Activated T-helper 1 cell treated with Interleukin-2 at 50 U/mL for 16 hours (primary cell): Measurements from ENCODE around the gene CDK6.

Source experiments
- DNase-seq: peaks from one replicate; pipeline ENCODE4 v3.0.0-alpha.2; 2020; ENCODE audit warnings: low read depth

The CDK6 gene

GRCh38 chr7:92708111-92709042 is 128.0 kb downstream of the CDK6 start:
- DNase-seq = no peak

GRCh38 chr7:92707435-92707834 is 128.9 kb downstream of the CDK6 start:
- no peak for DNase-seq

GRCh38 chr7:92706563-92706962 is 129.8 kb downstream of the CDK6 start:
- no peak for DNase-seq

GRCh38 chr7:92705831-92706230 is 130.5 kb downstream of the CDK6 start:
- DNase-seq = no peak

- no peak for DNase-seq
Observed at GRCh38 chr7:92704858-92705257, 131.5 kb downstream of the CDK6 start.

GRCh38 chr7:92702535-92702934 is 133.8 kb downstream of the CDK6 start:
- no peak for DNase-seq

- DNase-seq = no peak
Observed at GRCh38 chr7:92699966-92700514, 136.3 kb downstream of the CDK6 start.

GRCh38 chr7:92699560-92699959 is 136.8 kb downstream of the CDK6 start:
- no peak for DNase-seq

- DNase-seq = no peak
Observed at GRCh38 chr7:92698237-92698841, 138.0 kb downstream of the CDK6 start.

GRCh38 chr7:92697414-92697813 is 139.0 kb downstream of the CDK6 start:
- DNase-seq = no peak

GRCh38 chr7:92697012-92697411 is 139.4 kb downstream of the CDK6 start:
- DNase-seq = no peak

GRCh38 chr7:92696584-92696983 is 139.8 kb downstream of the CDK6 start:
- DNase-seq = no peak

GRCh38 chr7:92695308-92696261 is 140.8 kb downstream of the CDK6 start:
- DNase-seq = no peak

- DNase-seq = no peak
Observed at GRCh38 chr7:92694211-92694610, 142.2 kb downstream of the CDK6 start.

- DNase-seq = no peak
Observed at GRCh38 chr7:92693519-92693918, 142.9 kb downstream of the CDK6 start.

- DNase-seq = no peak
Observed at GRCh38 chr7:92691578-92691977, 144.8 kb downstream of the CDK6 start.

- DNase-seq = peak; percentile 31
Observed at GRCh38 chr7:92685136-92686042, 151.0 kb downstream of the CDK6 start.

- DNase-seq = no peak
Observed at GRCh38 chr7:92684274-92684673, 152.1 kb downstream of the CDK6 start.

GRCh38 chr7:92682903-92683539 is 153.4 kb downstream of the CDK6 start:
- no peak for DNase-seq

GRCh38 chr7:92682330-92682729 is 154.0 kb downstream of the CDK6 start:
- DNase-seq = no peak
